Measurements from ENCODE around the gene SPTBN4.
"Not testable (repeated sequence)": the region's sequence is repeated elsewhere in the genome, so short reads cannot be mapped to it uniquely, and the experiment has no call there.

SPTBN4 gene

GRCh38 chr19:40442328-40443130 is 24.3 kb upstream of the SPTBN4 start:
- DNase-seq, result no peak

DNA sequence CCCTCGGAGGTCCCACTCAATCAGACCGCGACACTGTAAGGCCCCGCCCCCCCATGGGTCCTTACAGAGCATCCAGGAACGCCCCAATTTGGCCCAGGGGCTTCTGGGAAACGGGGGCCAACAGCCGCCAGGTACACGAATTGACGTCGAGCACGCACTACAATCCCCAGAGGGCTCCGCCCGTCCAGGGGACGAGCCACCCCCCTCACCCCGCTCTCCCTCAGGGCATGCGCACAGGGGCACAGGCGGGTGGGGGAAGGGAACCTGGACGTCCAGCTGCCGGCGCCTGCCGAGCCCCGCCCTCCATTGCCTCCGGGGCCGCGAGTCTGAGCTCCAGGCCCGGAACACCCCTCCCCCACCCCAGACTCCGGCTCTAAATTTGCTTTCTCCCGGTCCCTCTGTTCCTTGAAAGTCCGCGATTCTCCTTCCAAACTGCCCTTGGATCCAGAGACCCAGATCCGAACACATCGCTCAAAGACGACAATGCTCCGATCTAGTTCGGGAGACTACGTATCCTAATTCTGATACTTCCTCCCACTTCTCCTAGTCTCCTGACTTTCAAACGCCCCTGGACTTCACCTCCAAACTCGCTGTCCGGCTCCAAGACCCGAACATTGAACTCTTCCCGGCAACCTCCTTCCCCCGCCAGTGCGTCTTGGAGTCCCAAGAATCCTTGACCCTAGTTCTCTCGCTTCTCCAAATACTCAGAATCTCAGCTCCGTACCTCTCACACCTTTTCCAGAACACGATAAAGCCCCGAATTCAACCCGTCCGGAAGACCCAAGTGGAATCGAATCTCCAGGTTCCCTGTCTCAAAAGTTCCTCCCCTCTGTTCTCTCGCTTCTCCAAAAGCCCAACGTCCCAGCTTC is 23.4 kb upstream of the SPTBN4 start:
- peak; percentile 92 to 98 for DNase-seq

GRCh38 chr19:40444000-40444824 is 22.6 kb upstream of the SPTBN4 start, which contains the start of gene SERTAD3:
TSS of gene SERTAD3 (minus strand) at chr19:40444335. CDS start at chr19:40442080, 2,255 bp downstream.
- DNase-seq, result peak; percentile 95 to 97

GRCh38 chr19:40444825-40445312 is 21.9 kb upstream of the SPTBN4 start:
- DNase-seq, result no peak

DNA sequence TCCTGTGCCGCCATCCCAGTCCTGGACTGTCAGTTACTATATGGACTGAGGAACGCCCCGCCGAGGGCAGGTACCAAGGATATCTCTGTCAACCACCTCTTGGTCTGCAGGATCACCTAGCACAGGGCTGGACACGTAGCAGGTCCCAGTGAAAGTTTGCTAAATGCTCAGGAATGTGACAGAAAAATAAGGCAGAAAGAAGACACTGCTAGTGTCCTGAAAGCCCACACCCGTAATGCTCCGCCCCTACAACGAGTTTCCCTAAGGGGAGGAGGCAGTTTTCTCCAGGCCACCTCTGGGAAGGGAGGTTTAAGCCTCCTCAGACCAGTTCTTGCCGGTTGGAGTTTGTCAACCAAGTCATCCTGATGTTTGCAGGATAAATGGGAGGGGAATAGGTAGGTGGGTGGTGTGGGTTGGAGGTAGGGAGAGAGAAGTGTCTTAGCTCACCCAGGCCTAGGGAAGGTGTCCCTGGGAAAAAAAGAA is 21.0 kb upstream of the SPTBN4 start:
- DNase-seq, result no peak

DNA sequence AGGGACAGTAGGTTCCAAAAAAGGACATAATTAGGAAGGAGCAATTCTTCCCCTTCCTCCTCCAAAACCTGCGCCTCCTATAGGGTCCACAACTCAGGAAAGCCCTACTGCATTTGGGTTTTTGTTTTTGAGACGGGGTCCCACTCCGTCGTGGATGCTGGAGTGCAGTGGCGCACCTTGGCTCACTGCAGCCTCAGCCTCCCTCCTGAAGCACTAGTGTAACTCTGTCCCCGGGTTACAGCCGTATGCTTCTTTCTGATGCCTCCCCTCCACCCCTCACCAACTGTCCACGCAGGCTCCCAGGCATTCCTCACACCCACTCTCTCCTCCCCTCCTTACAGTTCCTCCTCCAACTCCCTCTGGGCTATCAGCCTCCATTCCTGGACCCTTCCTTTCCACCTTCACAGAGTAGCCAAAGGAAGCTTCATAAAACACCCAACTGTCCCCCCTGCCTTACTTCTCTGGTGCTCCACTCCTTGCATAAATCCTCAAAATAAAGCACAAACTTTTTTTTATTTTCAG is 20.5 kb upstream of the SPTBN4 start:
- no peak for DNase-seq

- no peak for DNase-seq
Observed at GRCh38 chr19:40449506-40449905, 17.3 kb upstream of the SPTBN4 start.

DNA sequence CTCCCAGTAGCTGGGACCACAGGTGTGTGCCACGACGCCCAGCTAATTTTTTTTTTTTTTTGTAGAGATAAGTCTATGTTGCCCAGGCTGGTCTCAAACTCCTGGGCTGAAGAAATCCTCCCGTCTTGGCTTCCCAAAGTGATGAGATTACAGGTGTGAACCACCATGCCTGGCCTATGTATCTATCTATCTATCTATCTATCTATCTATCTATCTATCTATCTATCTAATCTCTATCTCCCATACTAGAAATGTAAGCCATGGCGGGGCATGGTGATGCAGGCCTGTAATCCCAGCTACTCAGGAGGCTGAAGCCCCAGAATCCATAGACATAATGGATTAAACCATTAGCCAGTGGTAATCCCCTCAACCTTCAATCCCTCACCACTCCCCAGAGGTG is 16.1 kb upstream of the SPTBN4 start:
- DNase-seq, result no peak

GRCh38 chr19:40452016-40452415 is 14.8 kb upstream of the SPTBN4 start:
- no peak for DNase-seq

GRCh38 chr19:40453151-40453735 is 13.6 kb upstream of the SPTBN4 start:
- DNase-seq, result no peak

DNA sequence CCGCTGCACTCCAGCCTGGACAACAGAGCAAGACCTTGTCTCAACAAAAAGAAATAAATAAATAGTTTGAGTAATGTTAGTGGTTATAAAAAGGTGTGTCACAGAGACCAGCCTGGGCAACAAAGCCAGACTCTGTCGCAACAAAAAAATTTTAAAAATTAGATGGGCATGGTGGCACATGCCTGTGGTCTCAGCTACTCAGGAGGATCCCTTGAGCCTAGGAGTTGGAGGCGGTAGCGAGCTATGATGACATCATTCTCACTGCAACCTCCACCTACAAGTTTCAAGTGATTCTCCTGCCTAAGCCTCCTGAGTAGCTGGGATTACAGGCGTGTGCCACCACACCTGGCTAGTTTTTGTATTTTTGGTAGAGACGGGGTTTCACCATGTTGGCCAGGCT is 12.9 kb upstream of the SPTBN4 start:
- DNase-seq, result not testable (repeated sequence)

DNA sequence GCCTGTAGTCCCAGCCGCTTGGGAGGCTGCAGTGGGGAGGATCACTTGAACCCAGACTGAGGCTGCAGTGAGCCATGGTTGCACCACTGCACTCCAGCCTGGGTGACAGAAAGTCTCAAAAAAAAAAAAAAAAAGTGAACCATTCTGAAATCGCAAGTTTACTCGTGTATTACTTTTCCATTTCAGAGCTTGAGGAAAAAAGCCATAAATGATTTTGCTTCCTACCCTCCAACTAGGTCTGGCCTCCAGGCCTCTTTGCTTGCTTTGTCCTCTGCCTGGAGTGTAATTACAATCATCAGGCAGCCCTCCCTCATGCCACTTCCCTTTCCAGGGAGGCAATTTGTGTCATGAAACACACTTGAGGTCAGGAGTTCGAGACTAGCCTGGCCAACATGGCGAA is 9.8 kb upstream of the SPTBN4 start:
- DNase-seq, result no peak

DNA sequence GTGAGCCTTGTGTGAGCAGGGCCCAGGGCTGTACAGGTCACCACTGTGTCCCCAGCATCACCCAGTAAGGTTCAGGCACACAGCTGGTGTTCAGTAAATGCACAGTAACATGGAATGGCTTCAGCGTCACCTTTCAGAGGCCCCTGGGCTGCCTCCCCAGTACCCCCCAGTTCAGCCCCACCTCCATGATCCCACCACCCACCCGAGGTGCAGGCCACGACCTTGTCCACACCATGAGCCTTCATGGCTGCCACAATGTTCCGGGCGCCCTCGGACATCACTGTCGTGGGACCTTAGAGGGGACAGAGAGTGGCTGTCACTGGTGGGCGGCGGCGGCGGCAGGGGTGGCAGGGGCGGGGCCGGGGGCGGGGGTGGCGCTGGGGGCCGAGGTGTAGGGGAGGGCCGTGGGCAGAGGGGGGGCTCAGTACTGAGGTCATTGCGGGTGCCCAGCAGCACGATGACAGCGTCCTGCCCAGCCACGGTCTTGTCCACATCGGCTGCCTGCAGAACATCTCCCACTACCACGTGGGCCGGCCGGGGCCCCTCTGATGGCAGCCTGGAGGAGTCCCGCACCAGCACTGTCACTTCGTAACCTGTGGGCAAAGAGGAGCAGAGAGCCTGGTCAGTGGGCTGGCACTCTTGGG is 8.7 kb upstream of the SPTBN4 start:
- no peak for DNase-seq

DNA sequence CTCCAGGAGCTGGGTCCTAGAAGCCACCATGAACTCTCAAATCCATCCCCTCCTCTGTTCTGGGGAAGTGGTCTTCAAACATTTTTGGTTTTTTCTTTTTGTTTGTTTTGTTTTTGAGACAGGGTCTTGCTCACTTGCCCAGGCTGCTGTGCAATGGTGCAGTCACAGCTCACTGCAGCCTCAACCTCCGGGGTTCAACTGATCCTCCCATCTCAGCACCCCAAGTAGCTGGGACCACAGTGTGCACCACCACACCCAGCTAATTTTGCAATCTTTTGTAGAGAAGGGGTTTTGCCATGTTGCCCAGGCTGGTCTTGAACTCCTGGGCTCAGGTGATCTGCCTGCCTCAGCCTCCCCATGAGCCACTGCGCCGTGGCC is 8.2 kb upstream of the SPTBN4 start:
- no peak for DNase-seq

DNA sequence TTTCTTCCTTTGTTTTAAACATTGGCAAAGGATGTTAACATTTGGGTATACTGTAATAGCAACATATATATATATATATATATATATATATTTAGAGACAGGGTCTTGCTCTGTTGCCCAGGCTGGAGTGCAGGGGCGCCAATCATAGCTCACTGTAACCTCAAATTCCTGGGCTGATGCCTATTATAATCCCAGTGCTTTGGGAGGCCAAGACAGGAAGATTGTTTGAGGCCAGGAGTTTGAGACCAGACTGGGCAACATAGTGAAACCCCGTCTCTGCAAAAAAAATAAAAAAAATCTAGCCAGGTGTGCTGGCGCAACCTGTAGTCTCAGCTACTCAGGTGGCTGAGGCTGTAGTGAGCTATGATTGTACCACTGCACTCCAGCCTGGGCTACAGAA is 6.6 kb upstream of the SPTBN4 start:
- no peak for DNase-seq

DNA sequence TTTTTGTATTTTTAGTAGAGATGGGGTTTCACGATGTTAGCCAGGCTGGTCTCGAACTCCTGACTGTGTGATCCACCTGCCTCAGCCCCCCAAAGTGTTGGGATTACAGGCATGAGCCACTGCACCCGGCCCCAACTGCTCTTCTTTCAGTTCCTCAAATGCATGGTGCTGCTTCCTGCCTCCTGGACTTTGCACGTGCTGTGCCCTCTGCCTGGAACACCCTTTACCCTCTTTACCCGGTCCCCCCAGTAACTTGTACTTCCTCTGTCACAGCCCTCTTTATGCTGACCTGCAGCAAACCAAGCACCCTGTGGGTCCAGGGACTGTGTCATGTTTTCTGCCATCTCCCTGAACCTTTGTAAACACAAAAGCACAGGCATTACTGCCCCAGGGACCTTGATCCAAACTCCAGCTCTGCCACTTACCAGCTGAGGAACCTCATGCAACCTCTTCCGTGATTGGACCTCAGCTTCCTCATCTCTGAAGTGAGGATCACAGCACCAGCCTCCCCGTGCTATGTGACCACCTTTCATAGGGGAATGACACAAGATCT is 5.1 kb upstream of the SPTBN4 start:
- peak in 1 of 2 donors; percentile 4 for DNase-seq

DNA sequence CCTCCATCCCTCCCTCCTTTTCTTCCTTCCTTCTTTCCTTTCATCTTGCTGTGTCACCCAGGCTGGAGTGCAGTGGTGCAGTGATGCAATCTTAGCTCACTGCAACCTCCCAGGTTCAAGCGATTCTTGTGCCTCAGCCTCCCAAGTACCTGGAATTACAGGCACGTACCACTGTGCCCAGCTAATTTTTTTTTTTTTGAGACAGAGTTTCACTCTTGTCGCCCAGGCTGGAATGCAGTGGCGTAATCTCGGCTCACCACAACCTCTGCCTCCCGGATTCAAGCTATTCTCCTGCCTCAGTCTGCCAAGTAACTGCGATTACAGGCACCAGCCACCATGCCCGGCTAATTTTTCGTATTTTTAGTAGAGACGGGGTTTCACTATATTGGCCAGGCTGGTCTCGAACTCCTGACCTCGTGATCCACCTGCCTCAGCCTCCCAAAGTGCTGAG is 3.2 kb upstream of the SPTBN4 start:
- DNase-seq, result not testable (repeated sequence)

DNA sequence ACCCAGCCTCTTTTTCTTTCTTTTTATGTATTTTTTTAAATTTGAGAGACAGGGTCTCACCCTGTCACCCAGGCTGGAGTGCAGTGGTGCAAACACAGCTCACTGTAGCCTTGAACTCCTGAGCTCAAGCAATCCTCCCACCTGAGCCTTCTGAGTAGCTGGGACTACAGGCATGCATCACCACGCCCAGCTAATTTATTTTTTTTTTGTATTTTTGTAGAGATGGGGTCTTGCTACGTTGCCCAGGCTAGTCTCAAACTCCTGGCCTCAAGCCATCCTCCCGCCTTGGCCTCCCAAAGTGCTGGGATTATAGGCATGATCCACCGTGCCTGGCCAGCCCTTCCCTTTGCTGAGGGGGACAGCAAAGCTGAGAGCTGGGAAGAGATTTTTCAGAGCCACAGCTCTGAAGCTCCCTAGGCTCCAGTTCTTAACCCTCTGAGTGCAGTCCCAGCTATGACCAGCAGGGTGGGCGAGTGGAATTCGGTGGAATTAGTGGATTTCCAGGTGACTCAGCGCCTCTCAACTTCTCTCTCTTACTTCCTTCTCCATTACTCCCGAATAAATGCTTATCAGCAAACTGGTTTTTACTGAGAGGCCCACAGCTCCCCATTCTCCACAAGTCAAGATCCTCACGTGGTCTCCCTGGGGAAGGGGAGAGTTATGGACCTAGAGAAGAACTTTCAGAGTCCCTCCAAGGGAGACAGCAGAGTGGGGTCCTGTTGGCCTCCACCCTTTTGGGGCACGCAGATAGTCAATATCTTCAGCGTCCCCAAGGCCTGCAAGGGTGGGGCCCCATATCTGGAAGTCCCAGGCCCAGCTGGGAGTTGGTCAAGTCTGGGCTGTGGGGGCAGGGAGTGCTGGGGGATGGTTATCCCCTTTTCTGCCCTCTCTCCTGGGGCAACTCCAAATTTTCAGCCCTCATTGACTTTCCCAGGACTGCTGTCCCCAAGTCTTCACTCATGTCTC is 2.5 kb upstream of the SPTBN4 start:
- DNase-seq, result peak; percentile 42 to 77

- no peak for DNase-seq
Observed at GRCh38 chr19:40465025-40465556, 1.7 kb upstream of the SPTBN4 start.

All from bone marrow (tissue), 2 donors.